Activated T-helper 2 cell treated with anti-CD3 and anti-CD28 coated beads, Interferon-gamma antibody, Interleukin-2, Interleukin-4, amounts not matched to agents 10 μg/mL and 5 μg/mL and 100 μg/mL, durations not matched to agents 14 hours and 24 hours and 36 hours (primary cell): ENCODE data around the gene ZNF2. TPM values are rescaled to one million over a fixed set of nuclear protein-coding genes. Genes with fewer than 3 reads are reported as not detected.

ENCODE experiments used
- DNase-seq: peaks from one replicate; pipeline ENCODE4 v3.0.0; 2021; ENCODE audit warnings: low spot score
- H3K27ac Mint-ChIP-seq: one replicate; pipeline ENCODE4 v1.8.0; 2021; ENCODE audit warnings: mixed read lengths
- H3K27me3 Mint-ChIP-seq: one replicate; pipeline ENCODE4 v1.8.0; 2021; ENCODE audit warnings: low read depth, mixed read lengths
- H3K36me3 Mint-ChIP-seq: one replicate; pipeline ENCODE4 v1.8.0; 2021; ENCODE audit warnings: low read depth, mixed read lengths
- H3K4me1 Mint-ChIP-seq: one replicate; pipeline ENCODE4 v1.8.0; 2021; ENCODE audit warnings: low read depth, mixed read lengths
- H3K4me3 Mint-ChIP-seq: one replicate; pipeline ENCODE4 v1.8.0; 2021; ENCODE audit warnings: low read depth, mild to moderate bottlenecking, moderate library complexity, mixed read lengths
- H3K9me3 Mint-ChIP-seq: one replicate; pipeline ENCODE4 v1.8.0; 2021; ENCODE audit warnings: mixed read lengths
- intact Hi-C: fragments of 100-400 bp; cut with micrococcal nuclease; formaldehyde crosslinking; loops from one replicate; pipeline ENCODE4 v1.15.1; 2023
- total RNA-seq: library from RNA; stranded (reverse); gene quantifications from 2 replicates; pipeline ENCODE4 v1.2.3, GENCODE V29; 2022

ZNF2 gene
- total RNA-seq, 1 donor from 2014 or later, result 3.6 TPM

GRCh38 chr2:95215018-95215612 is 49.5 kb downstream of the ZNF2 start:
- no peak for DNase-seq
- intact Hi-C loops, result no loop called here
- Mint-ChIP-seq H3K27ac (no peak overlapping the region), H3K36me3 (peaks cover 76% of the 10 kb centered on the region), H3K4me1 (no peaks in the 10 kb centered on the region), H3K27me3 (no peaks in the 10 kb centered on the region), H3K9me3 (peaks cover 93% of the 10 kb centered on the region), H3K4me3 (no peak overlapping the region)

GRCh38 chr2:95220449-95220848 is 54.8 kb downstream of the ZNF2 start:
- Mint-ChIP-seq H3K27ac (no peak overlapping the region), H3K9me3 (peaks cover 88% of the 10 kb centered on the region), H3K4me3 (no peak overlapping the region), H3K27me3 (no peaks in the 10 kb centered on the region), H3K4me1 (no peaks in the 10 kb centered on the region), H3K36me3 (peaks cover 34% of the 10 kb centered on the region)
- DNase-seq, result no peak
- intact Hi-C loops, result no loop called here

- no peaks in the 10 kb centered on the region for H3K27me3 Mint-ChIP-seq
- intact Hi-C loops, result no loop called here
- no peak overlapping the region for H3K4me3 Mint-ChIP-seq
- H3K9me3 Mint-ChIP-seq, result peaks cover 48% of the 10 kb centered on the region
- no peaks in the 10 kb centered on the region for H3K4me1 Mint-ChIP-seq
- DNase-seq, result no peak
- peaks cover 7% of the 10 kb centered on the region for H3K36me3 Mint-ChIP-seq
- no peak overlapping the region for H3K27ac Mint-ChIP-seq
These were observed 60.0 kb downstream of the ZNF2 start for GRCh38 chr2:95225658-95226057.

GRCh38 chr2:95231723-95232122 is 66.1 kb downstream of the ZNF2 start:
- H3K9me3 Mint-ChIP-seq, result peaks cover 8% of the 10 kb centered on the region
- H3K4me1 Mint-ChIP-seq, result no peaks in the 10 kb centered on the region
- H3K36me3 Mint-ChIP-seq, result no peaks in the 10 kb centered on the region
- intact Hi-C loops, result no loop called here
- no peak overlapping the region for H3K27ac Mint-ChIP-seq
- no peaks in the 10 kb centered on the region for H3K27me3 Mint-ChIP-seq
- DNase-seq, result no peak
- H3K4me3 Mint-ChIP-seq, result no peak overlapping the region

- no peaks in the 10 kb centered on the region for H3K36me3 Mint-ChIP-seq
- H3K27me3 Mint-ChIP-seq, result no peaks in the 10 kb centered on the region
- no peaks in the 10 kb centered on the region for H3K4me1 Mint-ChIP-seq
- intact Hi-C loops, result no loop called here
- no peak overlapping the region for H3K27ac Mint-ChIP-seq
- no peak overlapping the region for H3K4me3 Mint-ChIP-seq
- DNase-seq, result no peak
- H3K9me3 Mint-ChIP-seq, result peaks cover 5% of the 10 kb centered on the region
These were observed 66.6 kb downstream of the ZNF2 start for GRCh38 chr2:95232232-95232631.

Other genes starting within 250 kb of the ZNF2 start
- 101 and 117 TPM in 2 replicates for gene MAL, start 140.1 kb upstream of the ZNF2 start, total RNA-seq
- gene MRPS5, start 44.0 kb upstream of the ZNF2 start, total RNA-seq, result 90.7 and 92.4 TPM in 2 replicates
- 9.8 and 10.4 TPM in 2 replicates for gene ZNF514, start 6.0 kb upstream of the ZNF2 start, total RNA-seq
- 4.7 and 4.8 TPM in 2 replicates for gene ZNF892, start 41.7 kb downstream of the ZNF2 start, total RNA-seq
- gene PROM2, start 108.6 kb downstream of the ZNF2 start, total RNA-seq, result 0.59 and 1.1 TPM in 2 replicates
- 0.21 and 0.39 TPM in 2 replicates for gene KCNIP3, start 131.5 kb downstream of the ZNF2 start, total RNA-seq
- 32.5 and 40.3 TPM in 2 replicates for gene FAHD2A, start 236.9 kb downstream of the ZNF2 start, total RNA-seq